HG03025 (cell line): ENCODE measurements around the gene OR51A7.
"Not testable (repeated sequence)": the region's sequence is repeated elsewhere in the genome, so short reads cannot be mapped to it uniquely, and the experiment has no call there.

Source experiments
- ATAC-seq: cut with Tn5 transposase; IDR thresholded peaks from one replicate; pipeline ENCODE4 v1.9.1; 2021; ENCODE audit warnings: mild to moderate bottlenecking, moderate library complexity; ENCODE audit not compliant: unreplicated experiment, low FRiP score

Gene OR51A7, protein sequence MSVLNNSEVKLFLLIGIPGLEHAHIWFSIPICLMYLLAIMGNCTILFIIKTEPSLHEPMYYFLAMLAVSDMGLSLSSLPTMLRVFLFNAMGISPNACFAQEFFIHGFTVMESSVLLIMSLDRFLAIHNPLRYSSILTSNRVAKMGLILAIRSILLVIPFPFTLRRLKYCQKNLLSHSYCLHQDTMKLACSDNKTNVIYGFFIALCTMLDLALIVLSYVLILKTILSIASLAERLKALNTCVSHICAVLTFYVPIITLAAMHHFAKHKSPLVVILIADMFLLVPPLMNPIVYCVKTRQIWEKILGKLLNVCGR

DNA sequence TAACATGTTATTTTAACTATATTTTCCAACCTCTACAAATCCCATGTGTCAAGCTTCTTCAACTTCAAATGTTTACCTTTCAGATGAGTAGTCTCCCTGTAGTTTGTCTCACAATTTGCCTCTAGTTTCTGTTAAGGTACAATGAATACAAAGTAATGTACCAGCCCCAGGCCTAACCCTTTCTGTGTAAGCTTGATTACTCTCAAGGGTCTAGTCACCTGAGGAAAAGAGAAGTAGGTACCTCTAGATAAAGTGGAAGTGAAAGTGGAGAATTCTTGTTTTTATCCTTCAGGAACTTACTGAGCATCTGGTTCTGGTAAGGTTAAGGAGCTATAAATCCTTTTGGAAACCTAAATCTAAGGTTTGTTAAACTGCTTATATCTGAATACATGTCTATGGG, at the start of gene OR51A7:
TSS of gene OR51A7 (plus strand) at position 300 of the 400 bp plus-strand sequence. CDS start 3,587 bp downstream, outside the sequence.
- ATAC-seq = no peak

DNA sequence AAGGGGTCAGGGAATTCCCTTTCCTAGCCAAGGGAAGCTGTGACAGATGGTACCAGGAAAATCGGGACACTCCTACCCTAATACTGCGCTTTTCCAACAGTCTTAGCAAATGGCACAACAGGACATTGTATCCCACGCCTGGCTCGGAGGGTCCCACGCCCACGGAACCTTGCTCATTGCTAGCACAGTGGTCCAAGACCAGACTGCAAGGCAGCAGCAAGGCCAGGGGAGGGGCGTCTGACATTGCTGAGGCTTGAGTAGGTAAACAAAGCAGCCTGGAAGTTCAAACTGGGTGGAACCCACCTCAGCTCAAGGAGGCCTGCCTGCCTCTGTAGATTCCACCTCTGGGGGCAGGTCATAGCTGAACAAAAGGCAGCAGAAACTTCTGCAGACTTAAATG, 49.3 kb upstream of the OR51A7 start:
- not testable (repeated sequence) for ATAC-seq

DNA sequence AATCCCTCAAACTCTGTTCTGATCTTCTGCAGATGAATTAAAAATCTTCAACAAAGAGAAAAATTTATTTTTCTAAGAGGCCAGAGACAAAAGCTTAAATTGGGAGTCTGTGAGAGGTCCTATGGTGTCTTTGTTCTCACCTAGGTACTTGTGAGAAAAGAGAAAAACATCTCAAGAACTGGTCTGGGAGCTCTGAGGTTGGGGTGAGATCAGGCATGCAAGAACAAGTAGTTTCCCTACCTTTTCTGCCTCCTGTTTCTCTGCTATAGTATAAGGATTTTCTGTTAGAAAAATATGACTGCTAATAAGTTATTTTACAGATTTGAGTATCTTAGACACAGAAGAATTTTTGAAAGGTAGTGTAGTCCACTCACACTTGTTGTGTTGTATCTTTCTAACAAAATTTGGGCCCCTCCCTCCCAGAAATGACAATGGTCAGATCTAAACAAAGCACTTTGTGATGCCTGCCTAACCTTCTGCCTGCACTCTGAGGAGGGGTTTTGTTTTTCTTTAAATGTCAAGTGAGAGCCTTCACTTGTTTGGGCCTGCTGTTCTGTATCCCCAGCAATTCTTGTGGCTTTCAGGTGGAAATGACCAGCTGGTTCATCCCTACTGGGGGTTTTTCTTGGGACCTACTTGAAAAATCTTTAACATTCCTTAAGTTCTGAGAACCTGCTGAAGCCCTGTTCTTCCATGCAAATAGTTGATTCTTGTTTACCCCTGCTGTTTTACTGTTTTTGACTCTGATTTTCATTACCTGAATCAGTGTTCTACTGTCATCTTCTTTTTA, 40.9 kb upstream of the OR51A7 start:
- no peak for ATAC-seq

DNA sequence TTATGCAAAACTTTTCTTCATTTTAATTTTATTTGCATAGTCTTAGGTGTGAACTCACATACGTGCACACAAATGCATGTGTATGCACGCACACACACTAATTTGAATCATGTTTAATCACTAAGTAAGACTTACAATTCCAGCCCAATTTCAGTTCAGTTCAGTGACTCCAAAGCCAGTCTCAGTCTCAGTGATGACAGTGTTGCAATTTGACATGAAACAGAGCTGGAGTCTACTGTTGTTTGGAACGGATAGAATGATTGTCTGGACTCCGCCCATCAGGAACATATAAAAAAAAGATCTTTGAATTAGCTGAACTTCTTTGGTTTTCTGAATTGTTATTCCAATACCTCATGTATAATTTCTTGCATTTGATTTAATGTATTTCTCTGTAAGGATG, 39.7 kb upstream of the OR51A7 start:
- no peak for ATAC-seq

DNA sequence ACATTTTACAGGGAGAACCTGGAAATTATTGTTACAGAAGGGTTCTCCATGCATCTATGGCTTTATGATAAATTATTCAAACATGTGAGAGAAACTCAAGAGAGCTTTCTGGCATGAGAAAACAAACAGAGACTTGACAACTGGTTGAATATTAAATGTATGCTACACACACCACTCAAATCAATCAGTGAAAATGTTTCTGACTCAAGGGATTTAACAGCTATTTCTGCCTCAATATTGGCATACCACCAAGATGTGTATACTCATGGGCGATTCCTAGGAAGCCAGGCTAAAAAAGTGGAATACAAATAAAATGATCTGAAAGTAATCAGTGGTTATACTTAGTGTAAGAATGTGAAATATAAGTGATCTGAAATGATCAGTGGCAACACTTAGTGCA, 37.7 kb upstream of the OR51A7 start:
- no peak for ATAC-seq

DNA sequence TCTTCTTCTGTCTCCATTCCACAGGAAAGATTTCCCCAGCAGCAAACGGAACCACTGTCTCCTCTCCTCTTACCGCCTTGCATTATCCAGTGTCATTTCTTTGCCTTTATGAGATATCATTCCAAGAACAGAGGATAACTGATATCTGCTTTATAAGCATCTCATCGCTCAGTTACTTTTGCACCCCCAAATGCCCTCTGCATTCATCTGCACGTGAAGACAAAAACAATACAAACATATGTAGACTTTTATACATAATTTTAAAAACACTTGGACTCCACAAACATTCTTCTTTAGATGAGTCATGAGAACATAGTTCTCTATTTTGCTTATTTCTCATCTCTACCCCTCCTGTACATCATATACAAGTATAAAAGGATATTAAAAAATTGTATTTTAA, 22.4 kb upstream of the OR51A7 start:
- no peak for ATAC-seq

DNA sequence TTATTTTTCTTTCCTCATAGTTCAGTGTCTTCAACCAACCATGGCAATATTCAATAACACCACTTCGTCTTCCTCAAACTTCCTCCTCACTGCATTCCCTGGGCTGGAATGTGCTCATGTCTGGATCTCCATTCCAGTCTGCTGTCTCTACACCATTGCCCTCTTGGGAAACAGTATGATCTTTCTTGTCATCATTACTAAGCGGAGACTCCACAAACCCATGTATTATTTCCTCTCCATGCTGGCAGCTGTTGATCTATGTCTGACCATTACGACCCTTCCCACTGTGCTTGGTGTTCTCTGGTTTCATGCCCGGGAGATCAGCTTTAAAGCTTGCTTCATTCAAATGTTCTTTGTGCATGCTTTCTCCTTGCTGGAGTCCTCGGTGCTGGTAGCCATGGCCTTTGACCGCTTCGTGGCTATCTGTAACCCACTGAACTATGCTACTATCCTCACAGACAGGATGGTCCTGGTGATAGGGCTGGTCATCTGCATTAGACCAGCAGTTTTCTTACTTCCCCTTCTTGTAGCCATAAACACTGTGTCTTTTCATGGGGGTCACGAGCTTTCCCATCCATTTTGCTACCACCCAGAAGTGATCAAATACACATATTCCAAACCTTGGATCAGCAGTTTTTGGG, 21.6 kb upstream of the OR51A7 start, which contains the start of gene OR51T1:
TSS of gene OR51T1 (plus strand) at position 41 of the 641 bp plus-strand sequence. CDS start at position 41, 0 bp downstream.
- no peak for ATAC-seq

DNA sequence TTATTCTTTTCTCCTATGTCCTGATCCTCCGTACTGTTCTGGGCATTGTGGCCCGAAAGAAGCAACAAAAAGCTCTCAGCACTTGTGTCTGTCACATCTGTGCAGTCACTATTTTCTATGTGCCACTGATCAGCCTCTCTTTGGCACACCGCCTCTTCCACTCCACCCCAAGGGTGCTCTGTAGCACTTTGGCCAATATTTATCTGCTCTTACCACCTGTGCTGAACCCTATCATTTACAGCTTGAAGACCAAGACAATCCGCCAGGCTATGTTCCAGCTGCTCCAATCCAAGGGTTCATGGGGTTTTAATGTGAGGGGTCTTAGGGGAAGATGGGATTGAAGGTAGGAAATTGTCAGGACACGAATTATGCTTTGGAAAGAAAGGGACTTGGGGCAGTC, 21.0 kb upstream of the OR51A7 start:
- ATAC-seq = no peak

DNA sequence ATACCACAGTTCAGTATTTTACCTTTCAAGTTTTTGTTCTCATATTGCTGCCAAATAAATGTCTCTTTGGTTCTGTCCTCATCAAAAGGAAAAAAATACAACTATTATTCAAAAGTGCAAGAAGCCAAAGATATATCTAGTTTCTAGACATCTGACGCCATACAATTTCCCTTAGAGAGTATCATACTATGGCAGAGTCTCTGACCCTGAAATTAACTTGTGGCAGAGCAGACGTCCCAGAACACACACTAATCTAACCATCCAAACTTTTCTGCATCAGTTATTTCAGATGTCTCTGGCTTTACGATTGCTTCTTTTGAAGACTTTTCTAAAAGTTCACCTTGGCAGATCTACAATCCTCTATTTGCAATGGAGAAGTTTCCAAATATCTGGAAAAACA, 19.2 kb upstream of the OR51A7 start:
- ATAC-seq = no peak

DNA sequence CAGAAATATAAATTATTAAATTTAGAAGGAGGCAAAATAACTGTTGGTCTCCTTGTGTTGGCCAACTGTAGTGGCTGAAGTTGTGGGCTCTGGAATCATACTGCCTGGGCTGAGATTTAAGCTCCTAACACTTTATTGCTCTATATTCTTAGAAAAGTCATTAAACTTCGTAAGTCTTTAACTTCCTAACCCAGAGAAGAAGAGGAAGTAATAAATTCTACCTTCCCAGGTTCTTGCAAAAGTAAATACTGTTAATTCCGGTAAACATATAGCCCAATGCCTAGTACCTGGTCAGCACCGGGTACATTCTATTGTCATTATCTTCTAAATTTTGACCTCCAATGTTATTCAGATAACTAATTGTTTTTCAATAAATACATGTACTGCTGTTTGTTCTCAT, 17.4 kb upstream of the OR51A7 start:
- no peak for ATAC-seq

DNA sequence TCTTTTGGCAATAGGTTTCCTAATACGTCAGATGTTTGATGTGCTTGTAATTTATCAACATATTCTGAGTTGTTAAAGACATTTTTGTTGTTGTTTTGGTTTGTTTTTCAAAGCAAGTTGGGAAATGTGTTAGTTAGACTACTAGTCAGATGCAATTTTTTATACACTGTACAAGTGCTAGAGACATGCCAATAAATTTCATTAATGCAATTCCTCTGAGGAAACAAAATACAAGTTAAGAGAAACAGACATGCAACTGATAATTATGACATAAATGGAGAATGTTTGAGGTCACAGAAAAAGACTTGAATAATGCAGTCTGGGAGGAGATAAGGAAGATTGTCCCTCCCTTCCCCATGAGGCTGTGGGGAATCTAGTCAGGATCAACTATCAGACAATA, 16.0 kb upstream of the OR51A7 start:
- ATAC-seq = no peak

DNA sequence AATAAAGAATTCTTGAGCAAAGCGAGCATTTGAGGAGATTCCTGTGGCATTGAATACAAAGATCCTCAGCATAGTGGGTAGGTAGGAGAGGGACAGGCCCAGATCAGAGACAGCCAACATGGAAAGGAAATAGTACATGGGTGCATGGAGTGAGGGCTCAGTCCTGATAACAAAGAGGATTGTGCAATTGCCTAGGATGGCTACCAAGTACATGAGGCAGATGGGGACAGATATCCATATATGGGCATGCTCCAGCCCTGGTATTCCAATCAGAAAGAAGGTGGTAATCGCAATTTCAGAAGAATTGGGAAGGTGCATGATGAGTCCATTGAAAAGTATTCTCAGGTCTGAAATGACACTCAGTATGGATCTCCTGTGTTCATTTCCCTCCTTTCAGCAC, 13.3 kb upstream of the OR51A7 start:
- no peak for ATAC-seq

DNA sequence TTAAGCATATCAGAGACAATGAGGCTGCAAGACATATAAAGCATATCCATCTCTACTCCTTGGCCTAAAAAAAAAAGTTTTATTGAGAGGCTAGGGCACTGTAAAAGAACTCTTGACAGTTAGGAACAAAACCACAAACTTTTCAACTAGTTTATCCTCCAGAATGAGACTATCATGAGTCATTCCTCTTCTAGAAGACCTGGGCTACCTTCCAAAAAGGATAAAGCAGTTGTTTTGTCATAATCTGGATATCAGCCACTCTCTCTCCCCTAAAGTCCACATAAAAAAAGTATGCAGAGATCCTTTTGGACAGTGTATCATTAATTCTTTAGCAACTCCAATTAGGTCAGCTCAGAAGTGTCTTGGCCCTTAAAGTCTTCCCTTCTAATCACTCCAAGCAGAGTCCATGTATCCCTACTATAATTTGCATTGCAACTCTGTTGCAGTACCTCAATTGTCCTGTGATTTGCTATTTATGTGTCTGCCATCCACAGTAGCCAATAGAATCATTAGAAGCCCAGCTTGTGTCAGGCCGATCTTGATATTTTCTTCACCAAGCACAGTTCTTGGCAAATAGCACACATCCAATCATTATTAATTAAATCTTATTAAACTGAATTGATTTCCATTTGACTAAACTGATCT, 11.5 kb upstream of the OR51A7 start:
- ATAC-seq = no peak

DNA sequence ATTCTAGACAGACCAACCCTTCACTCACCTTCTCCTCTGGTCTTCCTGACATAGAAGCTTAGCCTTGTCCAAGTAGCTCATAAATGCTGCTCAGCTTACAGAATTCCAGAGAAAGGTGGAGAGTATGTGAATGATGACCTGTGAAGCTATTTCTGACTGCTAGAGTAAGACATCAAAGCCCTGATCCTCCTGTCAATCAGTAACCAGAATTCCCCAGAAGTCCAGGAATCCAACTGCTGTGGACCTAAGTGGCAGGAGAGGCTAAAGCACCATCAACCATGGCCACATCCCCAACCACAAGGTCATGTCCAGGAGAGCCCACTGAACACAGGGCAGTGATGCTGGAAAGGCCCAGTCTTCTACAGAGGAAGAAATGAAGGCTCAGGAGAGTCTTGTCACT, 13.0 kb downstream of the OR51A7 start:
- no peak for ATAC-seq

DNA sequence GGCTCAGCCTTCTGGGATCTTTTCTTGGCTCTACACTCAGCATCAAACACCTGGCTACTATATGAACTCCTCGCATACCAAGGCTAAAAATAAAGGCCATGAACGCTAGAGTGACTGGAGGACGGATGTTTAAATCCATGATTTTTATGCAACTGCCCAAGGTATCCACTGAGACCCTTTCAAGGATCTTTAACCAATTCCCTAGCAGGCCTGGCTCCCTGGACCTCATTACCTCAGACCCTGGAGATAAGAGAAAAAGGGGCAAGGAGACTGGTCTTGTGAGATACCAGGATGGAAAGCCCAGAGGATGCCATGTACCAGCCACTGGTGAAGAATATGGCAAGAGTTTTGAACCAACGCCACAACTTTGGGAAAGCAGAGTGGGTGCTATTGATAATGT, 15.7 kb downstream of the OR51A7 start, which contains the start of gene OR51G2:
TSS of gene OR51G2 (minus strand) at position 101 of the 400 bp plus-strand sequence. CDS start 3,687 bp downstream, outside the sequence.
- no peak for ATAC-seq

DNA sequence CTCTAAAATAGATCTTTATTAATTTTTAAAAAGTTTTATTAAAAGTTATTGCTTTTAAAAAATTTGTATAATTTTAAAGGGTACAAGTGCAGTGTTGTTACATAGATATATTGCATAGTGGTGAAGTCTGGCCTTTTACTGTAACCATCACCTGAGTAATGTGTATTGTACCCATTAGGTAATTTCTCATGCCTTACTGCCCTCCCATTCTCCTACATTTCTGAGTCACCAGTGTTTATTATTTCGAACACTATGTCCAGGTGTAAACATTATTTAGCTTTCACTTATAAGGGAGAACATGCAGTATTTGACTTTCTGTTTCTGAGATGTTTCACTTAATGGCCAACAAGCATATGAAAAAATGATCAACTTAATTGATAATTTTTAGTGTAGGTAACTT, 18.2 kb downstream of the OR51A7 start:
- ATAC-seq = no peak

DNA sequence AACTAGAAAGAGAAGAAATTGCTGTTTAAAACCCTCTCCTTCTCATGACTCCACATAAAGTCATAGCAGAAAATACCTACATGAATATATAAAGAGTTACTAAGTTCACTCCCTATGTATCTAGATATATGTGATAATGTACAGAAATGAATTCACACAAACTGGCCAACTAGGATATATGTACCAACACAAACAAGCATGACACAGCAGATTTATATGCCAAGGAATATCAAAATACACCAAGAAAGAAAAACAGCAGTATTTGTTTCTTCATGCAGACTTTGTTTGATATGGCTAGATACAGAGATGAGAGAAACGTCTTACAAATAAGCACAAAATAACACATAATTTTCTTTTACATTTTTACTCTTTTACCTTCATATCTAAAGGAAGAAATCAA, 18.7 kb downstream of the OR51A7 start:
- ATAC-seq = no peak

DNA sequence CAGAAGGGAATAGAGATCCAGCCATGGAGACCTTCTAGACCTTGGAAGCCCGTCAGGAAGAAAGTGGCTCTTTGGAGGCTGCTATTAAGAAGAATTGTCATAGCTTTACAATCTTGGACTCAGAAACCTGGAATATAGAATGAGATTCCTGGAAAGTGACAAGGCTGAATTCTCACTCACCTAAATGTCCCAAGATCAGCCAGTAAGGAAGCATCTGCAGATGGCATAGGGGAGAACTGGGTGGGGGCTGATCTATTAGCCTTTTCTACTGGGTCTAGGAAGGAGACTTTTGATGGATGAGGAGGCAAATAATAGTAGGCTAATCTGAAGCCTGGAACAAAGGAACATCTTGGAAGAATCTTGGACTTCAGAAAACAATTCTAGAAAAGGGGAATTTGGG, 20.7 kb downstream of the OR51A7 start, which contains the start of gene OR51G1:
TSS of gene OR51G1 (minus strand) at position 101 of the 400 bp plus-strand sequence. CDS start at position 101, 0 bp downstream.
- no peak for ATAC-seq

DNA sequence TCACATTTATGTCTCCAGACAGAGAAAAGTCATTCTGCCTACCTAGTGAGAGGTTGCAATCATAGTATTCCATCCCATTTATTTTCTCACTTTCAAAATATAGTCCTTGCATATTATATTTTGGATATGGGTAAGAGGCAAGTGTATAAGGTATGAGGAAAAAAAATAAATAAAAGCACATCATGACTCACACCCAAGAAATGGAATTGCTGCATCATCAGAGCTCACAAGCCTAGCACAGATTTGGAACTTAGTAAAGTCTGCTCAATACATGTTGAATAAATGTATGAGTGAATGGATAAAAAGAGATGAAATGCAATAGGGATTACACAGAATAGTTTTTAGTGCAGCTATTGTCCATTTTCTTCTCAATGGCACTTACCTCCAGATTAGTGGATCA, 23.0 kb downstream of the OR51A7 start:
- no peak for ATAC-seq

DNA sequence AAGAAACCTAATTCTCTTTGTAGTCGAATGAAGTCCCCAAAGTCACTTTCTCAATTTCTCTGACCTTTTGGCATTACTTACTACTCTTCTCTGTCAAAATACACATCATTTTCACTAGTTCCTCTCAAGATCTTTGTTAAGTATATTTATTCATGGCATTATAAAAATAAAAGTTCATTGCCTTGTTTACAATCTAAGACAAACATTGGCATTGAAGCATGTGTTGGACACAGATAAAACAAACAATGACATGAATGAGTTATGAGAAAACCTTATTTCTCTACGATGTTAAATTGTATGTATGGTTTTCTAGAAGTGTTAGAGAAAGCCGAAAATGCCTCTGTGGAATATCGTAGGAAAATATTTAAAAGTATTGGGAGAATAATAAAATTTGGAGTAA, 29.2 kb downstream of the OR51A7 start:
- no peak for ATAC-seq

DNA sequence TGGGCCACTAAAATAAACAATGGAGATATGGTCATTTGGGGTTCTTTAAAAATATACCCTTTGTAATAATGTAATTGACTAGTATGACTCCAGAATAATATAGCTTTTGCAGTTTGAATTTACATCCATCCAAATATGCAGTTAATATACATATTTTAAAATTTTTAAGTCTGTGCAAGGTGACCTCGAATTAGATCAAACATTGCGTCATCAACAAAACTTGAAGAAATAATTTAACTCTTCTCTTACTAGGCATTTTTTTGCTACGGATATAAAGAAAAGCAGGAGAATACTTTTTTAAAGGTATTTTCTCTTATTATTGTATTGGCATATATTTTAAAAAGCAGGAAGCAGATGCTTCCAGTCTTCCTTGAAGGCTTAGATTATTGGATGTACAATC, 33.2 kb downstream of the OR51A7 start:
- ATAC-seq = no peak
